ENCODE results near the gene EPHB1.

DNA sequence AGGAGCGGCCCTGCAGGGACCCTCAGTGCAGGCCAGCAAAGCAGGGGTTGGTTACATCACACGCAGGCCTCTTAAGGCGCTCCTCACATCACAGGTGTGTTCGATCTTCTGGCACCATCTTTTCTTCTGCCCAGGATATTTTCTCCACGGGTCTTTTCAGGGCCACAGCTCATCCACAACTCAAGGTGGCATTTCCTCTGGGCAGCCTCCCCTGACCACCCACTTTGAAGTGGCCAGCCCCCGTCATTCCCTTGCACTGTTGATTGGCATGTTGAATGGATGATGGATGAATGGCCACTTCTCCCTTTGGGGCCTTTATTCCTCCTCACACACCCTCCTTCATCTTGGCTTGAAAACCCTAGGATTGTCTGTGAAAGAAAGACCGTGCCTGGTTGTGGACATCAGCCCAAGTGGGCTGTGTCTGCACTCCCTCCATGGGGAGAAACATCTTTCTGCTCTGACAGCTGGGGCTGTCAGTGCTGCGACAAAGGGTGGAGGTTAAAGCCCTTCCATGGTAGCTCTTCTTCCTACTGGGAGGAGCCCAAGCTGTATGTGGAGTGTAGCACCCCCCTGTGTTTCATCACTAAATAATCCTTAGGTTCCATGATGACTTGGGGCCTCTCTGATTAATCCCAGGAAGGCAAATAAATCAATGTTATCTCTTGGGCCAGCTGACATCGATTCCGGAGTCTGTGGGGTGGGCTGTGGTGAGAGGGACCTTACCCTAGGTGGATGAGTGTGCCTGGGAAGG lies 102.5 kb downstream of the EPHB1 start:
- TF ChIP-seq, protein P1, sequence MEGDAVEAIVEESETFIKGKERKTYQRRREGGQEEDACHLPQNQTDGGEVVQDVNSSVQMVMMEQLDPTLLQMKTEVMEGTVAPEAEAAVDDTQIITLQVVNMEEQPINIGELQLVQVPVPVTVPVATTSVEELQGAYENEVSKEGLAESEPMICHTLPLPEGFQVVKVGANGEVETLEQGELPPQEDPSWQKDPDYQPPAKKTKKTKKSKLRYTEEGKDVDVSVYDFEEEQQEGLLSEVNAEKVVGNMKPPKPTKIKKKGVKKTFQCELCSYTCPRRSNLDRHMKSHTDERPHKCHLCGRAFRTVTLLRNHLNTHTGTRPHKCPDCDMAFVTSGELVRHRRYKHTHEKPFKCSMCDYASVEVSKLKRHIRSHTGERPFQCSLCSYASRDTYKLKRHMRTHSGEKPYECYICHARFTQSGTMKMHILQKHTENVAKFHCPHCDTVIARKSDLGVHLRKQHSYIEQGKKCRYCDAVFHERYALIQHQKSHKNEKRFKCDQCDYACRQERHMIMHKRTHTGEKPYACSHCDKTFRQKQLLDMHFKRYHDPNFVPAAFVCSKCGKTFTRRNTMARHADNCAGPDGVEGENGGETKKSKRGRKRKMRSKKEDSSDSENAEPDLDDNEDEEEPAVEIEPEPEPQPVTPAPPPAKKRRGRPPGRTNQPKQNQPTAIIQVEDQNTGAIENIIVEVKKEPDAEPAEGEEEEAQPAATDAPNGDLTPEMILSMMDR (IDR thresholded peaks at IDR 0.05) = no peak
- TF ChIP-seq POLR2A (IDR thresholded peaks at IDR 0.05) = no peak

Measured in thyroid gland (tissue), 4 donors.